T-helper 9 cell (primary cell): Measurements from ENCODE around the gene MRPL20.
A peak's percentile ranks its signal among the peaks of the same experiment; 100 is the strongest.
"Not testable (repeated sequence)": the region's sequence is repeated elsewhere in the genome, so short reads cannot be mapped to it uniquely, and the experiment has no call there.

ENCODE experiments used
- DNase-seq: peaks from one replicate; pipeline ENCODE4 v3.0.0-alpha.2; 2020

The MRPL20 gene

GRCh38 chr1:1425753-1426495, 18.8 kb upstream of the MRPL20 start:
- DNase-seq: no peak

- DNase-seq: no peak
Observed at GRCh38 chr1:1425426-1425752, 18.3 kb upstream of the MRPL20 start.

- no peak for DNase-seq
Observed at GRCh38 chr1:1424707-1425106, 17.6 kb upstream of the MRPL20 start.

GRCh38 chr1:1423245-1423597, 16.1 kb upstream of the MRPL20 start:
- DNase-seq: no peak

GRCh38 chr1:1422465-1423244, 15.6 kb upstream of the MRPL20 start:
- no peak for DNase-seq

- DNase-seq: no peak
Observed at GRCh38 chr1:1421907-1422464, 14.9 kb upstream of the MRPL20 start.

- no peak for DNase-seq
Observed at GRCh38 chr1:1421147-1421906, 14.2 kb upstream of the MRPL20 start, which contains the start of gene ANKRD65. ANKRD65 (minus strand) TSS chr1:1421276; CDS start chr1:1421005, 271 bp downstream.

GRCh38 chr1:1420654-1421141, 13.6 kb upstream of the MRPL20 start:
- DNase-seq: no peak

- DNase-seq: no peak
Observed at GRCh38 chr1:1419813-1420653, 12.9 kb upstream of the MRPL20 start.

- DNase-seq: no peak
Observed at GRCh38 chr1:1419363-1419812, 12.3 kb upstream of the MRPL20 start.

GRCh38 chr1:1418464-1419362, 11.6 kb upstream of the MRPL20 start:
- no peak for DNase-seq

GRCh38 chr1:1417825-1418463, 10.9 kb upstream of the MRPL20 start:
- not testable (repeated sequence) for DNase-seq

GRCh38 chr1:1417396-1417795, 10.3 kb upstream of the MRPL20 start:
- not testable (repeated sequence) for DNase-seq

- DNase-seq: no peak
Observed at GRCh38 chr1:1415751-1416150, 8.7 kb upstream of the MRPL20 start.

- DNase-seq: not testable (repeated sequence)
Observed at GRCh38 chr1:1412311-1412902, 5.3 kb upstream of the MRPL20 start.

- DNase-seq: no peak
Observed at GRCh38 chr1:1411626-1412025, 4.5 kb upstream of the MRPL20 start.

GRCh38 chr1:1410238-1410637, 3.1 kb upstream of the MRPL20 start:
- not testable (repeated sequence) for DNase-seq

- DNase-seq: peak; percentile 14
Observed at GRCh38 chr1:1407636-1408318, 684 bp upstream of the MRPL20 start.

- DNase-seq: no peak
Observed at GRCh38 chr1:1406101-1406820, 832 bp downstream of the MRPL20 start.
